Fibroblast of mammary gland (primary cell): ENCODE measurements around the gene ACYP2.
"Not testable (repeated sequence)": the region's sequence is repeated elsewhere in the genome, so short reads cannot be mapped to it uniquely, and the experiment has no call there.

Source experiments
- DNase-seq: peaks from one replicate; pipeline ENCODE4 v3.0.0-alpha.2; 2010; ENCODE audit warnings: low read depth
- H3K4me3 ChIP-seq: 2 replicates; pipeline ENCODE4 v1.5.1; 2011; ENCODE audit warnings: low read depth, mild to moderate bottlenecking, low read length, moderate library complexity; ENCODE audit not compliant: control insufficient read depth
- CTCF ChIP-seq: conservative IDR thresholded peaks from 2 replicates; pipeline ENCODE4 v1.5.1; 2011; ENCODE audit warnings: low read depth, low read length, inconsistent platforms; ENCODE audit not compliant: control insufficient read depth, insufficient read depth

The ACYP2 gene

GRCh38 chr2:54122171-54122935, 6.9 kb downstream of the ACYP2 start:
- no peak for TF ChIP-seq CTCF
- DNase-seq = no peak
- no peak overlapping the region for H3K4me3 ChIP-seq

- DNase-seq = peak; percentile 72
Observed at GRCh38 chr2:54122939-54123338, 7.5 kb downstream of the ACYP2 start.

GRCh38 chr2:54127174-54127573, 11.8 kb downstream of the ACYP2 start:
- H3K4me3 ChIP-seq, DNase-seq: not testable (repeated sequence)

More at GRCh38 chr2:54122939-54123338, 7.5 kb downstream of the ACYP2 start:
- no peak overlapping the region for H3K4me3 ChIP-seq
- TF ChIP-seq CTCF = no peak

- no peak overlapping the region for H3K4me3 ChIP-seq
- DNase-seq = no peak
- TF ChIP-seq CTCF = no peak
Observed at GRCh38 chr2:54133056-54133455, 17.6 kb downstream of the ACYP2 start.

- no peak for DNase-seq
- TF ChIP-seq CTCF = no peak
Observed at GRCh38 chr2:54139210-54139609, 23.8 kb downstream of the ACYP2 start.

GRCh38 chr2:54143780-54144179, 28.4 kb downstream of the ACYP2 start:
- DNase-seq = no peak
- no peak overlapping the region for H3K4me3 ChIP-seq
- no peak for TF ChIP-seq CTCF

More at GRCh38 chr2:54139210-54139609, 23.8 kb downstream of the ACYP2 start:
- H3K4me3 ChIP-seq = no peak overlapping the region

- no peak for DNase-seq
- TF ChIP-seq CTCF = no peak
- H3K4me3 ChIP-seq = no peak overlapping the region
Observed at GRCh38 chr2:54148391-54148790, 33.0 kb downstream of the ACYP2 start.
